HCT116 (cell line): ENCODE measurements around the gene EVI5L. TPM values are rescaled to one million over a fixed set of nuclear protein-coding genes. Genes with fewer than 3 reads are reported as not detected.

ENCODE experiments used
- ATAC-seq: fragments of 200-7000 bp; cut with Tn5 transposase; 2 replicates; pipeline ENCODE4 v1.9.1; 2020; ENCODE audit warnings: mild to moderate bottlenecking, moderate library complexity
- BruUV-seq: library from RNA; stranded (reverse); fragments of 400-500 nt; replicated peaks from 2 replicates; lab custom pipeline; 2021; lab: Mats Ljungman, UMichigan
- CTCF ChIA-PET: fragments of 300-600 bp; sonication (Branson Sonifier 250); formaldehyde crosslinking; loops from one replicate; lab custom pipeline; 2021; ENCODE audit warnings: antibody characterized with exemption; lab: Charles Lee
- POLR2A ChIA-PET: fragments of 300-600, 350-600 bp; sonication (Branson Sonifier 250); formaldehyde crosslinking; loops from one replicate; lab custom pipeline; 2021; ENCODE audit warnings: antibody characterized with exemption; lab: Charles Lee
- RAD21 ChIA-PET, 2 experiments: fragments of 300-600 bp; sonication (Branson Sonifier 250); formaldehyde crosslinking; loops; one replicate each; lab custom pipeline; 2023; ENCODE audit warnings: low total read pairs in 2 of 2; ENCODE audit not compliant: uncharacterized antibody in 2 of 2, unreplicated experiment in 2 of 2, low non-redundant PET in 1 of 2; lab: Charles Lee
- DNase-seq: peaks from one replicate; pipeline ENCODE4 v3.0.0-alpha.2; 2010; ENCODE audit warnings: low read depth, low spot score
- H2AFZ ChIP-seq: fragments of 200-600 bp; shearing (Covaris generic), sonication (generic); 2 replicates; pipeline ENCODE4 v1.6.1; 2017; ENCODE audit warnings: low read depth, mixed run types, mixed read lengths, antibody characterized with exemption, low read length; ENCODE audit not compliant: poor library complexity, severe bottlenecking
- H3K27ac ChIP-seq: 2 replicates; pipeline ENCODE4 v1.5.1; 2012; ENCODE audit warnings: low read depth, low read length
- H3K27me3 ChIP-seq: fragments of 200-600 bp; sonication (generic); 2 replicates; pipeline ENCODE4 v1.6.1; 2016; ENCODE audit warnings: mixed run types, low read length, mixed read lengths; ENCODE audit not compliant: insufficient read depth
- H3K36me3 ChIP-seq, 2 experiments: fragments of 200-500 bp in 1 of 2; fragments of 200-600 bp in 1 of 2; sonication (Bioruptor generic) in 1 of 2; sonication (generic) in 1 of 2; 2 replicates each; pipeline versions ENCODE4 v1.5.1 to v1.6.1; 2014 to 2016; ENCODE audit warnings: low read length in 2 of 2, inconsistent platforms in 1 of 2, mixed read lengths in 1 of 2, mixed run types in 1 of 2; ENCODE audit not compliant: insufficient read depth in 2 of 2, control insufficient read depth in 1 of 2
- H3K4me1 ChIP-seq, 2 experiments: fragments of 200-600 bp in 1 of 2; sonication (generic) in 1 of 2; 2 replicates each; pipeline versions ENCODE4 v1.5.1 to v1.6.1; 2012 to 2017; ENCODE audit warnings: low read length in 2 of 2, inconsistent platforms in 1 of 2, mild to moderate bottlenecking in 1 of 2, mixed read lengths in 1 of 2, mixed run types in 1 of 2, moderate library complexity in 1 of 2; ENCODE audit not compliant: insufficient read depth in 2 of 2, control insufficient read depth in 1 of 2
- H3K4me2 ChIP-seq: fragments of 200-600 bp; sonication (generic); 2 replicates; pipeline ENCODE4 v1.6.1; 2017; ENCODE audit warnings: mixed run types, low read length, mixed read lengths
- H3K4me3 ChIP-seq, 2 experiments: fragments of 200-600 bp in 1 of 2; sonication (generic) in 1 of 2; replicated peaks in 1 of 2; 2 replicates each; pipeline ENCODE4 v1.5.1; 2011 to 2016; ENCODE audit warnings: low read length in 2 of 2, control low read depth in 1 of 2, low read depth in 1 of 2, mild to moderate bottlenecking in 1 of 2, mixed read lengths in 1 of 2, mixed run types in 1 of 2
- H3K79me2 ChIP-seq: fragments of 200-600 bp; sonication (generic); 2 replicates; pipeline ENCODE4 v1.6.1; 2017; ENCODE audit warnings: mild to moderate bottlenecking, mixed run types, low read length, moderate library complexity, mixed read lengths; ENCODE audit not compliant: insufficient read depth
- H3K9ac ChIP-seq: fragments of 200-600 bp; sonication (generic); 2 replicates; pipeline ENCODE4 v1.6.1; 2016; ENCODE audit warnings: low read length, mixed read lengths
- H3K9me2 ChIP-seq: fragments of 200-600 bp; sonication (generic), shearing (Covaris generic); 2 replicates; pipeline ENCODE4 v1.6.1; 2017; ENCODE audit warnings: mixed run types, mild to moderate bottlenecking, moderate library complexity; ENCODE audit not compliant: insufficient read depth
- H3K9me3 ChIP-seq, 2 experiments: fragments of 200-500 bp in 1 of 2; fragments of 200-600 bp in 1 of 2; sonication (Bioruptor generic) in 1 of 2; sonication (generic) in 1 of 2; 2 replicates each; pipeline ENCODE4 v1.6.1; 2014 to 2017; ENCODE audit warnings: low read length in 2 of 2, mixed read lengths in 2 of 2, inconsistent platforms in 1 of 2, low read depth in 1 of 2, mild to moderate bottlenecking in 1 of 2, mixed run types in 1 of 2, moderate library complexity in 1 of 2; ENCODE audit not compliant: control insufficient read depth in 1 of 2, insufficient read depth in 1 of 2
- H4K20me1 ChIP-seq: fragments of 200-600 bp; sonication (generic), shearing (Covaris generic); 2 replicates; pipeline ENCODE4 v1.6.1; 2017; ENCODE audit warnings: mixed run types, mild to moderate bottlenecking, moderate library complexity; ENCODE audit not compliant: insufficient read depth
- ELF1 ChIP-seq: IDR thresholded peaks from 2 replicates; pipeline ENCODE4 v1.6.1; 2012; ENCODE audit warnings: low read depth, borderline replicate concordance
- MAX ChIP-seq: IDR thresholded peaks from 2 replicates; pipeline ENCODE4 v1.6.1; 2012
- POLR2A ChIP-seq: IDR thresholded peaks from 2 replicates; pipeline ENCODE4 v1.7.0; 2011; ENCODE audit warnings: borderline replicate concordance; ENCODE audit not compliant: insufficient read depth, insufficient read length; ENCODE audit errors: extremely low read depth
- RAD21 ChIP-seq: IDR thresholded peaks from 2 replicates; pipeline ENCODE4 v1.6.1; 2012; ENCODE audit warnings: low read depth, mild to moderate bottlenecking
- SP1 ChIP-seq: IDR thresholded peaks from 2 replicates; pipeline ENCODE4 v1.6.1; 2012; ENCODE audit warnings: low read depth
- YY1 ChIP-seq: IDR thresholded peaks from 2 replicates; pipeline ENCODE4 v1.6.1; 2011; ENCODE audit warnings: low read length, low read depth, moderate library complexity, mild to moderate bottlenecking; ENCODE audit not compliant: insufficient replicate concordance; ENCODE audit errors: extremely low read depth
- intact Hi-C: fragments of 100-400 bp; cut with micrococcal nuclease; formaldehyde crosslinking; loops from 2 replicates; pipeline ENCODE4 v1.10.0; 2022
- total RNA-seq: library from RNA; stranded (reverse); gene quantifications from one replicate; pipeline ENCODE4 v1.2.1, GENCODE V29; 2021; ENCODE audit not compliant: unreplicated experiment

EVI5L gene
- total RNA-seq, 1 experiment from 2014 or later, result 15.0 TPM

GRCh38 chr19:7850945-7851622 is 21.1 kb downstream of the EVI5L start:
- no peak for ATAC-seq
- Histone ChIP-seq H3K79me2 (no peaks in the 10 kb centered on the region), H3K27ac (no peak overlapping the region), H3K36me3 (no peaks in the 10 kb centered on the region), H3K27me3 (no peaks in the 10 kb centered on the region)
- BruUV-seq, result no TSS peak
- RAD21 ChIA-PET, result no interaction called here
- CTCF ChIA-PET, result interaction anchor here (2.8 kb wide), 1 partner anchor 20 kb away, joined by 10 read pairs; the partner anchor contains the start of gene EVI5L
- POLR2A ChIA-PET, result interaction anchor here (1.0 kb wide), 1 partner anchor 70 kb away, joined by 3 read pairs; no protein-coding TSS in a partner anchor
- TF ChIP-seq MAX (no peak), RAD21 (no peak), ELF1 (no peak), YY1 (no peak), POLR2A (no peak), SP1 (no peak)
- TF ChIP-seq, all 23 proteins: peak for 0
- no peak overlapping the region for H2AFZ ChIP-seq
- no peaks in the 10 kb centered on the region for H3K9me3 ChIP-seq
- no peak overlapping the region for H3K4me2 ChIP-seq
- H3K9me2 ChIP-seq, result no peaks in the 10 kb centered on the region
- no peak for DNase-seq
- H3K9ac ChIP-seq, result no peak overlapping the region
- peaks cover 11 to 18% of the 10 kb centered on the region in 2 experiments; a peak in 3 of 4 replicates for H3K4me1 ChIP-seq
- no peak overlapping the region for H3K4me3 ChIP-seq
- H4K20me1 ChIP-seq, result no peaks in the 10 kb centered on the region
- intact Hi-C loops, result loop anchor here (5.0 kb wide), 1 partner anchor 71 kb away; the partner anchor contains the start of gene SNAPC2
